ENCODE data around the gene ZNF688.
"Not testable (repeated sequence)": the region's sequence is repeated elsewhere in the genome, so short reads cannot be mapped to it uniquely, and the experiment has no call there.

The ZNF688 gene

DNA sequence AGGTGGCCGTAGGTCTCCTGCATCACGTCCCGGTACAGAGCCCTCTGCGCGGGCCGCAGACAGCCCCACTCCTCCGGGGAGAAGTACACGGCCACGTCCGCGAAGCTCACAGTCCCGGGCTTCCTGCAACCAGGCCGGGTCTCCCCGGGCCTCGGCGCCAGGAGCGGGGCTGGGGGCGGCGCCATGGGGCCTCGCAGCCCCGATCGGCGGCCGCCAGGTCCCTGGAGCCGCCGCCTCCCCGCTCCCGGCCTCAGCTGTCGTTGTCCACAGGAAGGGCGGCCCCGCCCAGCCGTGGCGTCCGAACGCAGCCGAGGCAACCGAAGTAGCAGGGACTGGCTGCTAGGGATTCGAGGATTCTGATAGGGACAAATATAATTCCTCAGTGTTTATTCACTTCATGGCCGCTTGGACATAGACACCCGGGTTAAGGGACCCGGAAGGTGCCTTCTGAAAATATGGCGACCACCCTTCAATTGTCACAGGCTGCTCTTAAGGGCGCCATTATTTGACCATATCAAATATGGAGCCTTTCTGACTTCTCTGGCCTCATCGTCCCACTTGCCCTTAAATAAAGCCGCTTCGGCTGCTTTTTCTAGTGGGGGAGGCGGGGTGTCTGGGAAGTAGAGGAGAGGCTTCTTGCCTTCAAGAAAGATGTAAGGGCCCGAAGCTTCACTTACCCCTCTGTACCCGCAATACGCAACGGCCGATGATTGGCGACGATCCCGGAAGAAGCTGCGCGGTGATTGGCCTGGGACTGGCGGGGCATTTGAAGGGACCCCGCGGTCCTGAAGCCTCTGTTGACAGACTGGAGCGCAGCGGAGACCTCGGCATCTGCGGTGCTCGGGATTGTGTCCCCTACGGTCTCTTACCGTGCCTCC lies at the start of gene ZNF688:
Gene ZNF688 (minus strand): TSS at position 270 of the 878 bp plus-strand sequence. CDS start 85 bp downstream, at position 185.
- DNase-seq (ENCODE audit: low spot score): peak; percentile 92

DNA sequence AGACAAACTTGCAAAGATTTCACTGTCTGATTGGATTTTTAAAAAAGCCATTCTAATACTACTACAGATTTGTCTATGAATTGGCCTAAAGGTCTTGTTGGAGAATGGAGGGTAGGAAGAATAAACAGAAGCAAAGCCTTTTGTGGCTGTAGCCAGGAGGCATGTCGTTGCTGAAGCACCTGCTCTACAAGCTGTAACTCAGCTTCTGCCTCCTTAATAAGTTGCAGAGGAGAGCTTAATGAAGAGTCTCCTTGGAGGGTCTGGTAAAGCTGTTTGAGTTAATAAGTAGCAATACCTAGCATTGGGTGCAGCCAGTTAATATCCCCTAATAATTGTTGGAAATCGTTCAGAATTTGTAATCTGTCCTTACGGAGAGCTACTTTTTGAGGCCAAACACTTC lies 48.7 kb upstream of the ZNF688 start:
- DNase-seq (ENCODE audit: low spot score): no peak

DNA sequence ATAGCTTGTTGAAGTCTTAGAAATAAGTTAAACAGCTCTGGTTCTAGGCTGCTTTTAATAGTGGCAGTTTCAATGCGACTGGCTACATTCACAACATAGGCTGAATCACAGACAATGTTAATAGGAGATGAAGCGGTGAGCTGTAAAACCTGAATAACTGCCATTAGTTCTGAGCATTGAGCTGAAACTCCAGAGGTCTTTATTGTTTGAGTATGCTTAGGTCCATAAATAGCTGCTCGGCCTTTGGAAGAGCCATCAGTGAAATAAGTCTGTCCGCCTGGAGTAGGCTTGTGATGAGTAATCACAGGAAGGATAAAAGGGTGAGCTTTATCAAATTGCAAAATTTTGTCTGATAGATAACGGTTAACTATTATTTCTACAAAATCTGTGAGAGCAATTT lies 48.1 kb upstream of the ZNF688 start:
- no peak for DNase-seq (ENCODE audit: low spot score)

DNA sequence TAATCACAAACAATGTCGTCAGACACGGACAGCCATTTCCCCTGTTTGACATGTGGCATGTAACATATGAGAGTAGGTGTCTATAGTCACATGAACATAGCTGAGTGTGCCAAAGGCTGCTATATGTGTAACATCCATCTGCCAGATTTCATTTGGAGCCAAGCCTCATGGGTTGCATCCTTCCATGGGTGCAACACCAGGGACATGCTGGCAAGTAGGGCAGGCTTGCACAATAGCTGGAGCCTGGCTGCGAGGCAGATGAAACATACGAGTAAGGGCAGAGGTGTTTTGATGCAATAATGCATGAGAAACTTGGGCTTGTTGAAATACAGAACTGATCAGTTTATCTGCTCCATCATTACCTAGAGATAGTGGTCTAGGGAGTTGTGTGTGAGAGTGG lies 47.7 kb upstream of the ZNF688 start:
- no peak for DNase-seq (ENCODE audit: low spot score)

DNA sequence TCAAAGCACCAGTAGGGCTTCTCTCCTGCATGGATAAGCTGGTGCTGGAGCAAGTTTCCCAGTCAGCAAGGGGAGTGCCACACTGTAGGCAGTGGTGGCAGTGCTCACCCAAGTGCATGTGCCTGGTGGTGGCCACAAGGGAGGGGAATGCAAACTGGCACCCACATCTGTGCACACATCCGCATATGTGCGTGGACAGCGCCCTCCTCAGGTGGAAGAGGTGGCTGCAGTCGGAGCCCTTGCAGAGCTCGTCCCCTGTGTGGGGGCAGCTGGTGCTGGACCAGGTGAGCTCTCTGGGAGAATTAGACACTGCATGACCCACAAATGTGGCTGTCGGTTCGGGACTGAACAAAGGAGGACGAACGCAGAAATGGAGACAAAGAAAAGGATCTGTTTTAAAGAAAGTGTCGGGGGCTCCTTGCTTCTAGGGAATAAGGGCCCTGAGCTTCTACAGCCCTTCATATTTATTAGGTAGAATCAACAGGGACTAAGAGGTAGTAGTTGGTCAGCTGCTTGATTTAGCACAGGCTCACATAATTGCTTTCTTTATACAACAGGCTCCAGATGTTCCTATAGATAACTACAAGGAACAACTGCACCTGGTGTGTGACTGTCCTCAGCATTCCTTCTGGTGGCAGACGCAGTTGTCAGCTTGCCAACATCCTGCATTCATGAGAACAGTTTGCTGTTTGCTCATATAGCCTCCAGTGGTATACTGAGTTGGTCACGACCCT lies 44.0 kb upstream of the ZNF688 start:
- DNase-seq (ENCODE audit: low spot score): peak; percentile 59

DNA sequence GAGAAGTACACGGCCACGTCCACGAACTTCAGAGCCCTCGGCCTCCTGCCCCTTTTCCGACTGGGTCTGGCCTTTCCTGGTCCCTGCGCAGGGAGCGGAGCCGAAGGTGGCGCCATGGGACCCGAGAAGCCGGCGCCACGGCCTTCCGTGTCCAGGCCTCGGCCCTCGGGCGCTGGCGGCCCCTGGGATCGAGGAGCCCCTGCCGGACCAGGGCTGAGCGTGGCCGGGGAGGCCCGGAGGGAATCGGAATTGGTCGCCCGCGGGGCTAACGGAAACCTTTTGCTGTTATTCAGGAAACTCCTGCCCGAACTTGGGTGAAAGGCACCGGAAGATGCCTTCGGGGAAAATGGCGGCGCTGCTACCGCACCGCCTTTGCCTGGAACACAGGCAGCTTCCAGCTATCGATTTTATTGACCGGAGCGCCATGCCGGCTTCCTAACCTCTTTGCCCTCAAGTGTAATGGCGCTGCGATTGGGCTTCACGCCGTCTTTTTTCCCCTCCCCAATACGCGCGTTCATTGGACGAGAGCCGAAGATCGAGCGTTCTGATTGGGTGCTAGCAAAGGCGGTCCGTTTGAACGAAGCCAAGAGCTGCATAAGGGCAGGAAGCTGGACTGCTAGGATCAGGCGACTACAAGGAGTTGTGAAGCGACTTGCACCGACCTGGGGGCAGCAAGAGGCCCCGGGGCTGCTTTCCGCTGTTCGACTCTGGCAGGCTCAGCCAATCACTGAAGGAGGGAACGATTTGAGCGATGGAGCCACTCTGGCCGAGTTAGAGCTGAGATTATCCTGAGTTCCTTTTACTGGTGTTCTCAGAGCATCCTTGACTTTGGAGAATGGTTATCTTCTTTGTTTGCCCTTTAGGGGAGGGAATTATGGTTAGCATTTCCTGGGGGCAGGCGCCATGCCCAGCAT lies 38.7 kb upstream of the ZNF688 start, which contains the start of gene ZNF689:
Gene ZNF689 (minus strand): TSS at position 464 of the 914 bp plus-strand sequence. CDS start 348 bp downstream, at position 116.
- DNase-seq (ENCODE audit: low spot score): peak; percentile 89

DNA sequence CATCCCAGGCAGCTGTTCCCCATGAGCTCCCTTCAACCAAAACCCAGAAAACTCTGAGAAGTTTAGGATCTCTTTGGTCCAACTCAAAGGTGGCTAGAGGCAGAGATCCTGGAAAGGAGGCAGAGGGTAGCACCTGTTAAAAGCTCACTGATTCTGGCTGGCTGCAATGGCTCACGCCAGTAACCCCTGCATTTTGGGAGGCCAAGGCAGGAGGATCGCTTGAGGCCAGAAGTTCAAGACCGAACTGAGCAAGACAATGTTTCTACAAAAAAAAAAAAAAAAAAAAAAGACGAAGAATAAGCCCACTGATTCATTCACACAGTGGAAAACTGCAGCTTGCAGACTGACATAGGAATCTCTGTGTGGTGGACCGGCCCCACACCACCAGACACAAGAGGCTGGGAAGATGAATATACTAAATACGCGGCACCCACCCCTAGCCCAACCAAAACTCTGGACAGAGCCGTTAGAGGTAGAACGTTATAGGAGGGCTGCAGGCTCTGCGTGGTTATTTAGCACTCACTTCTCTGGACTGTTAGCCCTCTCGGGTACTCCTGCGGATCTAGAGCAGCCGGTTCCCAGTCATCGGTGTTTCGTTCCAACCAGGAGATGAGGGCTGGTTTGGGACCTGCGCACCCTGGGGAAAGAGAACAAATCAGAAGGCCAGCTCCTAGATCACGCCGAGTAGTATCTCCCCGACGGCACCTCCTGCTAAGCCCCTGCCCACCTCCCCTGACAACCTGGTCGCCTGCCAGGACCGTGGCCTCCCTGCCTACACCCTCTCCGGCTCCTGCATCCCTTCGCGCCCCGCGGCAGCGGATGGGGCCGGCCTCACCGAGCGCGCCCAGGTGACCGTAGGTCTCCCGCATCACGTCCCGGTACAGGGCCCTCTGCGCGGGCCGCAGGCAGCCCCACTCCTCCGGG lies 37.8 kb upstream of the ZNF688 start:
- DNase-seq (ENCODE audit: low spot score): peak; percentile 49

DNA sequence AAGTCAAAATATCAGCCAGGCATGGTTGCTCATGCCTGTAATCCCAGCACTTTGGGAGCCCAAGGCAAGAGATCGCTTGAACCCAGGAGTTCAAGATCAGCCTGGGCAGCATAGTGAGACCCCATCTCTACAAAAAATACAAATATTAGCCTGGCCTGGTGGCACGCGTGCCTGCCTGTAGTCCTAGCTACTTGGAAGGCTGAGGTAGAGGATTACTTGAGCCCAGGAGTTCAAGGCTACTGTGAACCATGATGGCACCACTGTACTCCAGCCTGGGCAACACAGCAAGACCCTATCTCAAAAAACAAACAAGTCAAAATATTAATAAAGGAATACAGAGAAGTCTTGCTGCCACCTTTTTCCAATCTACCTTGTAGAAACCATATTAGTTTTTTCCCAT lies 34.5 kb upstream of the ZNF688 start:
- no peak for DNase-seq (ENCODE audit: low spot score)

DNA sequence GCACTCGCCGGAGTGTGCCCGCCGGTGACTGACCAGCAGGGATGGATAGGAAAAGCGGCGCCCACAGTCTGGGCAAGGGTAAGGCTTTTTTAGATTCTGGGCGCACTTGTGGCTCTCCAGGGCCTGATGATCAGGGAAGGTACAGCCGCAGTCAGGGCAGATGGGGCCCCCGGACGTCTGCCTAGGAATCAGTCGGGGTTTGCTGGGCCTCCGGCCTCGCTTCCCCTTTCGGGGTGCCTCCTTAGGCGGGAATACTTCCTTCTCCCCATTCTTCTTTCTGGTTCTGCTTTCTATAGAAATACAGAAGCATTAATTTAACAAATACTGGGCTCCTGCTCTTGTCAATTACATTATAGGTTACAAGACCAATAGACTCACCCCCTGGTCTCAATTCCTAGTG lies 33.6 kb upstream of the ZNF688 start:
- DNase-seq (ENCODE audit: low spot score): no peak

DNA sequence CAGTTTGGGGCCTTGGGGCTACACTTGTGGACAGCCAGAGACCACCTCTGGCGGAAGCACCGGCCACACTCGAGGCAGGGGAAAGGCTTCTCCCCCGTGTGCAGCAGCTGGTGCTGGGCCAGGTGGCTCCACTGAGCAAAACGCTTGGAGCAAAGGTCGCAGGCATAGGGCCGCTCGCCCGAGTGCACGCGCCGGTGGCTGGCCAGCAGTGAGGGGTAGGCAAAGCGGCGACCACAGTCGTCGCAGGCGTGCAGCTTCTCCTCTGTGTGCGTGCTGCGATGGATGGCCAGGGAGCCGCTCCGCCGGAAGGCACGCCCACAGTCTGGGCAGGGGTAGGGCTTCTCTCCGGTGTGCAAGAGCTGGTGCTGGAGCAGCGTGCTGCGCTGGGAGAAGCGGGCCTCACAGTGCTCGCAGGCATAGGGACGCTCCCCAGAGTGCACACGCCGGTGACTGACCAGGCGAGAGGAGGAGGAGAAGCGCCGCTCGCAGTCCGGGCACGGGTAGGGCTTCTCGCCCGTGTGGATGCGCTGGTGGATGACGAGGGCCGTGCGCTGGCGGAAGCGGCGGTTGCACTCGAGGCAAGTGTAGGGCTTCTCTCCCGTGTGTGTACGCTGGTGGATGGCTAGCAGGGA lies 32.9 kb upstream of the ZNF688 start:
- DNase-seq (ENCODE audit: low spot score): no peak

DNA sequence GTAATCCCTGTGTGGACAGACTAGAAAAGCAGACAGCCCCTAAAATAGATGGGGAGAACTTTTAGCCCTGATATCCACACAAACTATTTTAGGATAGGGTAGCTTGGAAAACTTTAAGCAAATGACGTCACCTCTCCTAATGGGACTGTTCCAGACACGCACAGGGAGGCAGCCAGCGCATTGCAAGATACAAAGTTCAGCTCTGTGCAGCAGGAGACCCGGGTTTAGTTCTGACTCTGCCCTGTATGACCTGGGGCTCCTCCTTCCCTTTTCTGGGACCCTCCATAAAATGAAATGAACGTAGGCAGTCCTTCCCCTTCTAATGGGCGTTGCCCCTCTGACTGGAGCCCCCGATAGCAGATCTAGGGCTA lies 32.4 kb upstream of the ZNF688 start:
- no peak for DNase-seq (ENCODE audit: low spot score)

DNA sequence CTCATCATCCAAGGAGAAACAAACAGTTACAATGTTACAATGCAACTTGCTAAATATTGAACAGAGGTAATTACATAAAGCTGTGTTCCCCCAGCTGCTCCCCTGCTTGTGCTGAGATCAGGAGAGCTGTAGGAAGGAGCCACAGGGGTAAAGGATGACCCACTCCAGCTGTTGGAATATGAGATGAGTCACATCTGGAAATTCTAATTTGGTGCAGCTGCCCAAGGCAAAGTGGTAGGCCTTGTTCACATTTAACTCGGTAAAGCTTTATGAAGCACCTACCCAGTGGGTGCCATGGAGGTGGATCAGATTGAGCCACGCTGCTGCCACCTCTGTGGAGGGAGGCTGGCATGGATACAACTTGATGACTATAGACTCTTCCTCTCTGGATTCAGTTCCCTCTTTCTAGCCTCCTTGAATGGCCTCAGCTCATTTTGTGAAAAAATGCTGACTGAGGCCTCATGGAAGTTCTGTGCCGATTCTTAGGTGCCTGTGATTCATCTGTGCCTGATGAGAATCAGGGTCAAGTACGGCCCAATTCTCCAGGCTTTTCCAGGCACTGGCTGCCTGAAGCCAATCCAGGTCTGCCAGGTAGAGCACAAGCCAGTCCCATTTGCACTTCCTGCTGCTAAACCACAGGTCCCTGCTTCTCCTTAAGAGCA lies 31.2 kb upstream of the ZNF688 start:
- DNase-seq (ENCODE audit: low spot score): no peak

DNA sequence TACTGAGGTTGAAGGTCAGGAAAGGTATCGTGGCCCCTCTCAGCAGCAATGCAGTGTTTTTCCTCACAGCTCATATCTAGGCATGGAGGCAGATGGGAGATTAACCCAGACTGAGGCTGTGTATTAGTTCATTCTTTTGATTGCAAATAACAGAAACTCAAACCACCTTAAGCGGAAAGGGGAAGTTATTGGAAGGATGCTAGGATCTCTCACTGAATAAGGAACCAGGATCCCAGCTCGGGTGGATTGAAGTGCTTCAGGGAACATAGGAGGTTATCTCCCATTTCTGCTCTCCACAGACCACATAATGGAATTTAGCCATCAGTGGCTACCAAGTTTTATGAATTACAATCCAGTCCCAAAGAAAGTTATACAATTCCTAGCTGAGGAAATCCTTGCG lies 30.5 kb upstream of the ZNF688 start:
- DNase-seq (ENCODE audit: low spot score): no peak

DNA sequence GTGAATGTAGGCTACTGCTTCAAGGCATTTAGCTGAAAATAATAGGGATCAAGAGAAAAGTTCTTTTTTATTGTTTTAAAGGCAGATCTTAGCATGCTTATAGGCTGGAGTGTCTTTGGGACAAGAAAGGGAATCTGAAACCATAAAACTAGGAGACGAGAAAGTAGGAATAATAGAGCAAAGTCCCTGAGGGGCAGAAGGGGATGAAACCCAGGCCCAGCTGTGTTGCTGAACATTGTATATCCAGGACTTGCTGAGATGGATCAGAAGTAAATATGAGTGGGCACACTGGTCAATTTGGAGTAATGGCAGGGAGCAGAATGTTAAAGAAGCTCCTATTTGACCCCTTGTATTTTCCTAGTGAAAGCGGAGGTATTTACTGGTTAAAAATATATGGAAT lies 29.4 kb upstream of the ZNF688 start:
- DNase-seq (ENCODE audit: low spot score): no peak

DNA sequence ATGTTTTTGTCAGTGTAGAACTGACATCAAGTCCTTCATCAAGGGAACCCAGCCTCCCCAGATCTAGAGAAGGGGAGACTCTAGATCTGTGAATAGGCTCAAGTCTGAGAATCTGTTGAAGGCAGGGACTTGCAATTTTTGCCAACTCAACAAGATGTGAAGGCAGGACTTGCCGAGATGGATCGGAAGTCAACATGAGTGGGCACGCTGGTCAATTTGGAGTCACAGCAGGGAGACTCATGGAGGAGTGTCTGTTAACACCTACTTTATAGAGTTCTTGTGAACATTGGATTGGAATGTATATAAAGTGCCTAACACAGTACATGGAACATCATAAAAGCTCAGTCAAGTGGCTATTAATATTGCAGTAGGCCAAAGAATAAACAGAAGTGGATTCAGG lies 28.7 kb upstream of the ZNF688 start:
- DNase-seq (ENCODE audit: low spot score): no peak

DNA sequence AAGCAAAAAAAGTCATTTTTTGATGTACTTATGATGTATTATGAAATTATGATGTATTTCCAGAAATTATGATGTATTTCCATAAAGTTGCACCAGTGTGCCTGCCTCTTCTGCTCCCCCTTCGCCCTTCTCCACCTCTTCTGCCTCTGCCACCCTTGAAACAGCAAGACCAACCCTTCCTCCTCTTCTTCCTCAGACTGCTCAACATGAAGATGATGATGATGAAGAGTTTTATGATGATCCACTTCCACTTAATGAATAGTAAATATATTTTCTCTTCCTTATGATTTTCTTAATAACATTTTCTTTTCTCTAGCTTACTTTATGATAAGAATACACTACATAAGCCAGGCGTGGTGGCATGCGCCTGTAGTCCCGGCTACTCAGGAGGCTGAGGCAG lies 21.4 kb upstream of the ZNF688 start:
- DNase-seq (ENCODE audit: low spot score): no peak

DNA sequence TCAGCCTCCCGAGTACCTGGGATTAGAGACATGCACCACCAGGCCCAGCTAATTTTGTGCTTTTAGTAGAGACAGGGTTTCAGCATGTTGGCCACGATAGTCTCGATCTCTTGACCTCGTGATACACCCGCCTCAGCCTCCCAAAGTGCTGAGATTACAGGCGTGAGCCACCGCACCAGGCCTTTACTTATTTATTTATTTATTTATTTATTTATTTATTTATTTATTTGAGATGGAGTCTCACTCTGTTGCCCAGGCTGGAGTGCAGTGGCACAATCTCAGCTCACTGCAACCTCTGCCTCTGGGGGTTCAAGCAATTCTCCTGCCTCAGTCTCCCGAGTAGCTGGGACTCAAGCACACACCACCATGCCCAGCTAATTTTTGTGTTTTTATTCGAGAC lies 19.4 kb upstream of the ZNF688 start:
- not testable (repeated sequence) for DNase-seq (ENCODE audit: low spot score)

DNA sequence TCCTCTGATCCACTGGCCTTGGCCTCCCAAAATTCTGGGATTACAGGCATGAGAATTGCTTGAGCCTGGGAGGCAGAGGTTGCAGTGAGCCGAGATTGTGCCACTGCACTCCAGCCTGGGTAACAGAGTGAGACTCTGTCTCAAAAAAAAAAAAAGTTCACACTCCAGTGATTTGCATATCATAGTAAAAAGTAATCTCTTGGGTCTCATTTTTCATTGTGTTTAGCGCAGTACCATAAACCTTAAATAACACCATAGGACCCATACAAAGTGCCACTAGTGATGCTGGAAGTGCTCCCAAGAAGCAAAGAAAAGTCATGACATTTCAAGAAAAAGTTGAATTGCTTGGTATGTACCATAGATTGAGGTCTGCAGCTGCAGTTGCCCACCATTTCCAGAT lies 18.1 kb upstream of the ZNF688 start:
- DNase-seq (ENCODE audit: low spot score): not testable (repeated sequence)

DNA sequence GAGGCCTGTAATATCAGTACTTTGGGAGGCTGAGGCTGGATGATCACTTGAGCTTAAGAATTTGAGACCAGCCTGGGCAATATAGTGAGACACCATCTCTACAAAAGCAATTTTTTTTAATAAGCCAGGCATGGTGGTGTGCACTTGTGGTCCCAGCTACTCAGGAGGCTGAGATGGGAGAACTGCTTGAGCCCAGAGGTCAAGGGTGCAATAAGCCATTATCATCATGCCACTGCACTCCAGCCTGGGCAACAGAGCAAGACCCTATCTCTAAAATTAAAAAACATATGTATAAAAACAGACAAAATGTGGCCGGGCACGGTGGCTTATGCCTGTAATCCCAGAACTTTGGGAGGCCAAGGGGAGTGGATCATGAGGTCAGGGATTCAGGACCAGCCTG lies 17.1 kb upstream of the ZNF688 start:
- no peak for DNase-seq (ENCODE audit: low spot score)
